Endothelial cell (in vitro differentiated cells): ENCODE measurements around the gene DENND1A. TPM values are rescaled to one million over a fixed set of nuclear protein-coding genes. Genes with fewer than 3 reads are reported as not detected.

ENCODE experiments used
- DNase-seq: peaks from one replicate; pipeline ENCODE4 v3.0.0; 2021; ENCODE audit warnings: low spot score
- H3K27ac Mint-ChIP-seq: one replicate; pipeline ENCODE4 v1.8.0; 2021; ENCODE audit warnings: mixed read lengths, inconsistent platforms; ENCODE audit not compliant: unreplicated experiment
- H3K27me3 Mint-ChIP-seq: one replicate; pipeline ENCODE4 v1.8.0; 2021; ENCODE audit warnings: mild to moderate bottlenecking, moderate library complexity, mixed read lengths, inconsistent platforms; ENCODE audit not compliant: unreplicated experiment
- H3K36me3 Mint-ChIP-seq: one replicate; pipeline ENCODE4 v1.8.0; 2021; ENCODE audit warnings: mild to moderate bottlenecking, low read depth, mixed read lengths, inconsistent platforms; ENCODE audit not compliant: unreplicated experiment
- H3K4me1 Mint-ChIP-seq: one replicate; pipeline ENCODE4 v1.8.0; 2021; ENCODE audit warnings: mild to moderate bottlenecking, mixed read lengths, inconsistent platforms; ENCODE audit not compliant: unreplicated experiment
- H3K4me3 Mint-ChIP-seq: one replicate; pipeline ENCODE4 v1.8.0; 2021; ENCODE audit warnings: mild to moderate bottlenecking, mixed read lengths, inconsistent platforms; ENCODE audit not compliant: unreplicated experiment
- H3K9me3 Mint-ChIP-seq: one replicate; pipeline ENCODE4 v1.8.0; 2021; ENCODE audit warnings: mixed read lengths, inconsistent platforms; ENCODE audit not compliant: unreplicated experiment
- total RNA-seq: library from RNA; stranded (reverse); fragmentation: NEBNext Ultra II Directional; extraction: Animal tissue kit (Norgen Biotek cat#: 25700); gene quantifications from one replicate; pipeline ENCODE4 v1.2.1, GENCODE V29; 2021; ENCODE audit not compliant: unreplicated experiment
- TF ChIP-seq, protein P1 (sequence below): fragments of 200-600 bp; sonication (generic); IDR thresholded peaks from one replicate; pipeline ENCODE4 v1.5.0; 2021; ENCODE audit warnings: antibody characterized with exemption; ENCODE audit not compliant: unreplicated experiment

The DENND1A gene
- total RNA-seq, 1 donor from 2014 or later, result 14.1 TPM

DNA sequence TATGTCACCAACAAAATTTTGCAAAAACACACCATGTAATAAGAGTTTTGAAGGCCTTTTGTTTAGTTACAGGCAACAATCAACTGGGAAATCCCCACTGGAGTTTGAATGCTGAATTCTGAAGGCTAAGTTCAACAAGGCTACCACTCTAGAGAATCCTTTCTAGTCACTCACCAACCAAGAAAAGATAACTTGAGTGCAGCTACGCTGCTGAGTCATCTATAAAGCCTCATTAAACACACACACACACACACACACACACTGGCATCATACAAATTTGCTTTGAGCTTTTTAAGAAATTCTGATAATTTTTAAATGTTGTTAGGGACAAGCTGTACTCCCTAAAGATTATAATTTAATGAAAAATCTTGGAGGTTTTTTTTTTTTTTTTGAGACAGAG lies 219.6 kb downstream of the DENND1A start:
- H3K4me1 Mint-ChIP-seq, result peaks cover 6% of the 10 kb centered on the region
- H3K4me3 Mint-ChIP-seq, result no peak overlapping the region
- no peak for DNase-seq
- no peaks in the 10 kb centered on the region for H3K9me3 Mint-ChIP-seq
- no peaks in the 10 kb centered on the region for H3K36me3 Mint-ChIP-seq
- H3K27ac Mint-ChIP-seq, result no peak overlapping the region
- TF ChIP-seq, protein P1, sequence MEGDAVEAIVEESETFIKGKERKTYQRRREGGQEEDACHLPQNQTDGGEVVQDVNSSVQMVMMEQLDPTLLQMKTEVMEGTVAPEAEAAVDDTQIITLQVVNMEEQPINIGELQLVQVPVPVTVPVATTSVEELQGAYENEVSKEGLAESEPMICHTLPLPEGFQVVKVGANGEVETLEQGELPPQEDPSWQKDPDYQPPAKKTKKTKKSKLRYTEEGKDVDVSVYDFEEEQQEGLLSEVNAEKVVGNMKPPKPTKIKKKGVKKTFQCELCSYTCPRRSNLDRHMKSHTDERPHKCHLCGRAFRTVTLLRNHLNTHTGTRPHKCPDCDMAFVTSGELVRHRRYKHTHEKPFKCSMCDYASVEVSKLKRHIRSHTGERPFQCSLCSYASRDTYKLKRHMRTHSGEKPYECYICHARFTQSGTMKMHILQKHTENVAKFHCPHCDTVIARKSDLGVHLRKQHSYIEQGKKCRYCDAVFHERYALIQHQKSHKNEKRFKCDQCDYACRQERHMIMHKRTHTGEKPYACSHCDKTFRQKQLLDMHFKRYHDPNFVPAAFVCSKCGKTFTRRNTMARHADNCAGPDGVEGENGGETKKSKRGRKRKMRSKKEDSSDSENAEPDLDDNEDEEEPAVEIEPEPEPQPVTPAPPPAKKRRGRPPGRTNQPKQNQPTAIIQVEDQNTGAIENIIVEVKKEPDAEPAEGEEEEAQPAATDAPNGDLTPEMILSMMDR, result no peak
- H3K27me3 Mint-ChIP-seq, result no peaks in the 10 kb centered on the region

DNA sequence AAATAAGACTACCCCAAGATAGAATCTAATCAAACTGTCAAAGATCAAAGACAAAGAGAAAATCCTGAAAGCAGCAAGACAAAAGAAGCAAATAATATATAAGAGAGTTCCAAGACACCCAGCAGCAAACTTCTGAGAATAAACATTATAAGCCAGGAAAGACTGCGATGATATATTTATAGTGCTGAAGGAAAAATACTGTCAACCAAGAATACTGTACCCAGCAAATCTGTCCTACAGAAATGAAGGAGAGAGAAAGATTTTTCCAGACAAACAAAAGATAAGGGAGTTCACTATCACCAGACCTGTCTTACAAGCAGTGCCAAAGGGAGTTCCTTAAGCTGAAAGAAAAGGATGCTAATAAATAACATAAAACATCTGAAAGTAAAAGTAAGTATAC lies 227.4 kb downstream of the DENND1A start:
- no peaks in the 10 kb centered on the region for H3K9me3 Mint-ChIP-seq
- H3K36me3 Mint-ChIP-seq, result no peaks in the 10 kb centered on the region
- no peak for DNase-seq
- no peaks in the 10 kb centered on the region for H3K27me3 Mint-ChIP-seq
- TF ChIP-seq, protein P1, result no peak
- peaks cover 6% of the 10 kb centered on the region for H3K4me1 Mint-ChIP-seq
- no peak overlapping the region for H3K4me3 Mint-ChIP-seq
- no peak overlapping the region for H3K27ac Mint-ChIP-seq

DNA sequence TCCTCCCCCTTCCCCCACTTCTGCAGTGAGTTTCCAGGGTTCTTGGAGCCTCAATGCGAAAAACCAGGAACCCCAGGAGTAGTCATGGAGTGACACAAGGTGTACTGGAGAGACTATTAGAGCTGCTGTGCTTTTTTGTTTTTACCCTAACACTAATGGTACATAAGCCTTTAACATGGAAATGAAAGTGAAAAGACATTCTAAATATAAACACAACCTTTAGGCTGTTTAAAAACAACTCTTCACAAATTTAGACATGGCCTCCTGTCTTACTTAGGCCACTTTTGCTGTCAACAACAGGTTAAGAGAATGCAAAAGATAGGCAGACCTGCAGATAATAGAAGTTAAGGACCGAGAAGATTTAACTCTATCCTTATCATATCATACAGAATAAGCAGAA lies 232.2 kb downstream of the DENND1A start:
- no peaks in the 10 kb centered on the region for H3K9me3 Mint-ChIP-seq
- no peaks in the 10 kb centered on the region for H3K36me3 Mint-ChIP-seq
- no peak overlapping the region for H3K27ac Mint-ChIP-seq
- TF ChIP-seq, protein P1, result no peak
- no peaks in the 10 kb centered on the region for H3K27me3 Mint-ChIP-seq
- DNase-seq, result no peak
- H3K4me1 Mint-ChIP-seq, result peaks cover 6% of the 10 kb centered on the region
- no peak overlapping the region for H3K4me3 Mint-ChIP-seq

DNA sequence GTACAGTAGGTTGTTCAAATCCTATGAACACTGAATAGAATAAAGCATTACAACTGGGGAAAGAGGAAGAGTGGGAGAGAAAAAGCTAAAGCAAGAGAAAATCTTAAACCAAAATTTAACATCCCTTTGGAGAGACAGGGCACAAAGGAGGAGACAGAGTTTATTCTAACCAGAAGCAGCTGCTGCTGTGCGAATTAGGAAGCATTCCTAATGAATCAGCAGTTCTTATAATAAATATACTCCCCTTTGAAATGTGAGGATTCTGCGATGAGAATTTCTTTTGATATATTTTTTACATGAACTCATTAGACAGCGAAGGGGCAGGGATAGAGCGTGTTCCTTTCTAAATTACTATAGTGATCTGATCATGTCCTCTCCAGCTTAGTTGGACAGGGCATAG lies 233.4 kb downstream of the DENND1A start:
- H3K27ac Mint-ChIP-seq, result no peak overlapping the region
- no peaks in the 10 kb centered on the region for H3K36me3 Mint-ChIP-seq
- peaks cover 11% of the 10 kb centered on the region for H3K4me1 Mint-ChIP-seq
- no peak for DNase-seq
- H3K4me3 Mint-ChIP-seq, result no peak overlapping the region
- H3K27me3 Mint-ChIP-seq, result no peaks in the 10 kb centered on the region
- TF ChIP-seq, protein P1, result no peak
- no peaks in the 10 kb centered on the region for H3K9me3 Mint-ChIP-seq

DNA sequence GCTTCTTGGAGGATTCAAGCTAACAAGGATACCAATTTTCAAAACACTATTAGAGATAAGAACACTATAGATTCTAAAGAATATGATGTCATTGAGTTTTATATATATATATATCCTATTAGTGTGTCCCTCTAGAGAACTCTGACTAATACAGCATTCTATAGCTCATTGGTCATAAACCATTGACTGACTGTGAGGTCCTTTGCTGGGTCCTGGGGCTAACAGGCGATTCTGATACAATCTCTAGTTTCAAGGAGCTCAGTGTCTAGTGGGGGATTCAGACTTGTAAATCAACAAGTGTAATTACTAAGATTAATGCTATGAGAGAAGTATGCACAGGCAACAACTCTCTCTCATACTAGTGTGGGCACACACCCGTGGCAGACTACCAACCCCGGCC lies 234.5 kb downstream of the DENND1A start:
- TF ChIP-seq, protein P1, result no peak
- Mint-ChIP-seq H3K27ac (no peak overlapping the region), H3K36me3 (no peaks in the 10 kb centered on the region), H3K27me3 (no peaks in the 10 kb centered on the region), H3K4me1 (peaks cover 11% of the 10 kb centered on the region), H3K4me3 (no peak overlapping the region), H3K9me3 (no peaks in the 10 kb centered on the region)
- DNase-seq, result no peak
